Stimulated activated CD8-positive, alpha-beta memory T cell treated with anti-CD3 and anti-CD28 coated beads, Interleukin-2, amount 100 ng/mL, for 1 hour (primary cell): ENCODE data around the gene NF1.
"Not testable (repeated sequence)": the region's sequence is repeated elsewhere in the genome, so short reads cannot be mapped to it uniquely, and the experiment has no call there.

Source experiments
- DNase-seq, 2 donors: peaks; one replicate each; pipeline ENCODE4 v3.0.0-alpha.2; 2020; ENCODE audit warnings: low read depth in 2 of 2

The NF1 gene

DNA sequence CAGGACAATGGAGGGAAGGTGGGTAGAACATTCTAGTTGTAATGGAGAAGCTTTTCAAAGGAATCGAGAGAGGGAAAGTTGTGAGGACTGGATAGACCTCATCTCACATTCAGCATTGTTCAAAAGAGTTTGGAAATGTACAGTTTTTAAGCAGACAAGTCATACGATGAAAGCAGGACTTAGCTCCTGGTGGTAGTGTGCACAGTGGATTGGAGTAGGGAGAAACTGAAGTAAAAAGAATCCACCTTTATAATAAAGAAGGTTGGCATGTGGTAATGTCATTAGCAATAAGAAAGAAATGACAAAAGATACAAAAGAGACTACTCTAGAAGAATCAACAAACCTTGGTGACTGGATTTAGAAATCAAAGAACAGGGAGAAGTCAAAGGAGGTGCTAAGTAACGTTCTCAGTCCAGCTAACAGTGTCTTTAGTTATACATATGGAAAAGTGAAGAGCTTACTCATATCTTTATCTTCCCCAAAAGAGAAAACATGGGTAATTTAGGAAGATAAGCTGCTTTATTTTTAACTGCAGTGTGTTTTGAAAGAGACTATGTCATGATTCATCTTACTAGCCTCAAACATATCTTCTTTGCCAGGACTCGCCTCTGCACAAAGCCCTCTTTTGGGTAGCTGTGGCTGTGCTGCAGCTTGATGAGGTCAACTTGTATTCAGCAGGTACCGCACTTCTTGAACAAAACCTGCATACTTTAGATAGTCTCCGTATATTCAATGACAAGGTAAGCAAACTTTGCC, 245.3 kb downstream of the NF1 start:
- no peak for DNase-seq

DNA sequence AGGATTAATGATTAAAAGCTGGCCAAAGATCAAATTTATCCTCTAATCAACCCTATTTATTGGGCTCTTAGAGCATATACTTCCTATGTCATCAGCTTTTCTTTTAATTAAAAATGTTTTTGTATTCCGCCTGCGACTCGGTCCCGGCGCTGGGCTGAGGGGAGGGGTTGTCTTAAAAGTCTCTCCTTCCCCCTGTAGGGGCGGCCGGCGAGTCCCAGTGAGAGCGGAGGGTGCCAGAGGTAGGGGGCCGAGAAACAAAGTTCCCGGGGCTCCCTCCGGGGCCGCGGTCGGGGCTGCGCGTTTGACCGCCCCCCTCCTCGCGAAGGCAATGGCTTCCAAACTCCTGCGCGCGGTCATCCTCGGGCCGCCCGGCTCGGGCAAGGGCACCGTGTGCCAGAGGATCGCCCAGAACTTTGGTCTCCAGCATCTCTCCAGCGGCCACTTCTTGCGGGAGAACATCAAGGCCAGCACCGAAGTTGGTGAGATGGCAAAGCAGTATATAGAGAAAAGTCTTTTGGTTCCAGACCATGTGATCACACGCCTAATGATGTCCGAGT, 250.5 kb downstream of the NF1 start:
- DNase-seq, result not testable (repeated sequence)

DNA sequence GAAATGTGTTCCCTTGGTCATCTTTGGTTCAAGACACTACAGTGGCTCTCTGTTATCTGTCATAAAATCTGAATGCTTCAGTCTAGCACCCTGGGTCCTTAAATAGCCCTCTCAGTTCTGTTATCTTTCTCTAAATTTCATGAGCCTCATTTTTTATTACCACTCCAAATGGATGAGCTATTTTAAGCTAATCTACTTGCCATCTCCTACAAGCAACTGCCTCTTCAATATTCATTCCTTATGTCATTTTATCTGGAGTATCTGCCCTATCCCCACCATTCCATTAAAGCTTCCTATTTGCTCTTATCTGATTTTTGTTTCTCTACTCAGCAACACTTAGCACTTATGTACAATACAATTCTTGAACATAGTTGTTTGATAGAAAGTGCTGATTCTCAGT, 254.7 kb downstream of the NF1 start:
- DNase-seq, result no peak

DNA sequence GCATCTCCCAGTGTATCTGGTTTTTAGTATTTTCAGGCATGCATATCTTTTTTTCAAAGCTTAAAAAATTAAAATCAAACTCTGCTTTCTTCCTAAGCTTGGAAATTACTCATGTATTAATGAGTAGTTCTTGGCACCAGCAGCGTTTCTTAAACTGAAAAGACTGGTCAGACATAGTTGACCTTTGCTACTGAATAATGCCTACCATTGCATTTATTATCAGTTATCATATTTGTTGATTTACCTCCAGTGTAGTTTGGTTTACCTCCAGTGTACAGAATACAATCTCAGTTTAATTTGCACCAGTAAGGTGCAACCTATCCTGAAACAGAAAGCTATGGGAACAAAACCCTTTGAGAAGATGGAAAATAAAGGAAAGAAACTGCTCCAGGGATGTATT, 261.2 kb downstream of the NF1 start:
- no peak for DNase-seq

DNA sequence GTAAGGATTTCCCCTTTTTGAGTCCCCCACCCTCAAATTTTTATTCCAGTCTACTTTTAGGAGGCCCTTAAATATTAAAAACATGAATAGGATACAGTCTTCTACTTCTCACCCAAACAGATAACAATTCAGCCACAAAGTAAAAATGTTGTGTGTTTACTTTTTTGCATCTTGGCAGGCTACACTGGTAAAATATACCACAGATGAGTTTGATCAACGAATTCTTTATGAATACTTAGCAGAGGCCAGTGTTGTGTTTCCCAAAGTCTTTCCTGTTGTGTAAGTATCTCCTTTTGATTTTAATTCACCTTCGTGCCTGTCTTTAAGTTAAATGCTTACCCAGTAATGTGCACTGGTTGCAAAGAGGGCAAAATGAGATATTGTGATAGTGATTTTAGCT, 262.3 kb downstream of the NF1 start:
- DNase-seq, result no peak

DNA sequence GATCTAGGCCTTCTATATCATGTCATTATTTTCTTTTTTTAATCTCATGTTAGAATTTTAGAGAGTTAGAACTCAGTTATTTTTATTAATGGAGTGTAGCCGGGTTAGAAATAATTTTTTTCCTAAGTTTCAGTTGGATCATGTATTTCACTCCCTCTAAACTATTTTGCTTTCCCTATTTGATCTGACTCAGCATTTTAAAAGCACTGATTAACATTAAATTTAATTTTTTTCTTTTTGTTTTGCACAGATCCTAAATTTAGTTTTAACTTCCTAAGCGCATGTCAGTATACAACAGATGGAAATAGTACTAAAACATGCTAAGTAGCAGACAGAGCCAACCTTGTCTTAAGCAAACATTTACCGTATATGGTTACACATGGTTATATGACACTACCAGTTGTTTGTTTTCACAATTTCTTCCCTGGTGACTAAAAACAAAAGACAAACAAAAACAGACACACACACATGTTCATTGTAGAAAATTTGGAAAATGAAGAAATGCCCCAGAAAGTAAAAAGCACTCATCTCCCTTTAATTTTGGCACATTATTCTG, 263.1 kb downstream of the NF1 start:
- no peak for DNase-seq

DNA sequence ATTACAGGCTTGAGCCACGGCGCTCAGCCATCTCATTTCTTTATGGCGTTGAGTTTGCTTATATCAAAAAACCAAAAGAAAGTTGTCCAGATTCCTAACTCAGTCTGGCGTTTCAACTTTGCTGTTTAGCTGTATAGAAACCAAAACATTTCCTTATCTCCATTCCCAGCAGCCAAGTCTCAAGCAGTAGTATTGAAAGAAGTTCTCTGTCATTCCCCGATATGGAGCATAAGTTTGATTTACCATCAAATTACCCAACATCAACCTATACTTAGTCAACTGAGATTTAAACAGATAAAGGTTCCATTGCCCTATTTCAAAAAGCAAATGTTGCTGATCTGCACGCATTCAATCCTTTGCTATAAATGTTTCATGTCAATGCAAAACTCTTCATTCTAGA, 269.2 kb downstream of the NF1 start:
- DNase-seq, result no peak

DNA sequence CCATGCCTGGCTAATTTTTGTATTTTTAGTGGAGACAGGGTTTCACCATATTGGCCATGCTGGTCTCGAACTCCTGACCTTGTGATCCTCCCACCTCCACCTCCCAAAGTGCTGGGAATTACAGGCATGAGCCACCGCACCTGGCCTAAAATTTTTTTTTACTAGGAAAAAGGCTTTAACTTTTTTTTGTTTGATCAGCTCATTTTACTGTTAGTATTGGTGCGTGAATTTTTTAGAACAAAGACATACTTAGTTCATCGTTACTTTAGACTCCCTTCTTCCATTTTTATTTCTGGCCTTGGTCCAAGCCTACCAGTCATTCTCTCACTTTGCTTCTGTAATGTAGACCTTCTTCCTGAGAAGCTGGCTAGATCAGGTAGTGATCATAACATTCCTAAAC, 271.3 kb downstream of the NF1 start:
- no peak for DNase-seq

DNA sequence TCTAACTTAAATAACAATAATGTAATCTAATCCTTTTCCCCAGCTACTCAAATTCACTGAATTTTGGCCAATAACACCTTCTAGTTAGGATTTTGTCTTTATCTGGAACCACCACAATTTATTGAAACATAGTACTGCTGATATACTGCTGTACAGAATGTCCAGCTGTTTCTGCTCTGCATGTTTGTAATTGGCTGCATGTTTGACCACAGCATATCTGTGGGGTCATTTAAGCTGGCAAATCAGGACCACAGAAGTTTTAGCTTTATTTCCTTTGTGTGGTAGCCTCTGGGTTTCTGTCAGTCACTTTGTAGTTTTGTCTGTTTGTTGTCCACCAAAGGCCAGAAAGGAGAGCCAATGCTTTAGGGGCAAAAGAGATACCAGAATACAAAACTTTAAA, 274.5 kb downstream of the NF1 start:
- DNase-seq, result no peak

DNA sequence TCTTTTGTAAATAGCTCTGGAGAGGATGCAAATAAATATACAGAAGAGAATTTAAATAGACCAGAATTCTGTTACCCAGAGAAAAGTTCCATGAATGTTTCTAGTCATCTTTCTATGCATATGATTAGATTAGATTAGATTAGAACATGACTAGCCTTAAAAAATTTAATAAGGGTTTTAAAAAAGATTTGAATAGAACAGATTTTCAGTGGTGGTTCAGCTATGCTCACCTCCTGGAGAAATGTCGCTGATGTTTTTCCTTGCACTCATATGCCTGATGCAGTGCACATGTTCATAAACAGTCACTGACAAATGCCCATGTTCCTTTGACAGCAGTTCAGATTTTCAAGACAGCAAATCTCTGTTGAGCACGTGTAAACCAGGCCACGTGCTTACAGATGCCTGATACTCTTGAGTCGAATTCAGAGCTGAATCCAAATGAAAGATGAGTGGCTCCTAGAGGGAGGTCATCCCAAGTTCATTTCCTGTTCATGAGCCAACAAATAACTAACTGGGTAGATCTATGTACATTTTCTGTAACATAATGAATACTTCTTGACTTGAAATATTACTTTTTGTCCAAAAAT, 276.8 kb downstream of the NF1 start:
- DNase-seq, result no peak

DNA sequence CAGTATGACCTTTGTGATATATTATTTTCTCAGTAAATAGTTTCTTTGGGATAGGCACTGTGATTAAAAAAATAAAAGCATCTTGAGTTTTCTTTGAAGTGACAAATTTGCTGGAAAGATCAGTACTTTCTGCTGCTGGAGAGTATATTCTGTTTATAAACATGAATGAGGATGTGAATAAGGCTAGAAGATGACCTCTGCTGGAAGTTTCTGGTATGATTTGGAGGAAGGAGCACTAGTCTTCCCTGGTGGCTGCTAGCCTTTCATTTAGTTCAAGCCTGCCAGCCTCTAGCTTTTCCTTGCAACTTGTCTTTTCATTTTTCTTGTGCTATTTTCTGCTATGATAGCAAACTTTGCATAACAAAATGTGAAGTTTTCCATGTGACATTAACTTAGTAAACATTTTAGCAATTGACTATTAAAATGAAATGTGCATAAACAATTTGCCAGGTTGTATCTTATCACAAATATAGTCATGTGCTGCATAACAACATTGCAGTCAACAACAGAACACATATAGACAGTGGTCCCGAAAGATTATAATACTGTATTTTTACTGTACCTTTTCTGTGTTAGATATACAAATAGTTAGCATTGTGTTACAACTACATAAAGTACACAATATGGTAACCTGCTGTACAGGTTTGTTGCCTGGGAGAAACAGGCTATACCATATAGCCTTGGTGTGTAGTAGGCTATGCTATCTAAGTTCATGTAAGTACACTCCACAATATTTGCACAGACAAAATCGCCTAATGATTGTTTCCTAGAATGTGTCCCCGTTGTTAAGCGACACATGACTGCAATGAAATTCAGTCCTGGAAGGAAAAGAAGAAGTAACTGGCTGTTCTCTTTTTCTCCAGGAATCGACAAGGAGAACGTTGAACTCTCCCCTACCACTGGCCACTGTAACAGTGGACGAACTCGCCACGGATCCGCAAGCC, 278.6 kb downstream of the NF1 start:
- no peak for DNase-seq

DNA sequence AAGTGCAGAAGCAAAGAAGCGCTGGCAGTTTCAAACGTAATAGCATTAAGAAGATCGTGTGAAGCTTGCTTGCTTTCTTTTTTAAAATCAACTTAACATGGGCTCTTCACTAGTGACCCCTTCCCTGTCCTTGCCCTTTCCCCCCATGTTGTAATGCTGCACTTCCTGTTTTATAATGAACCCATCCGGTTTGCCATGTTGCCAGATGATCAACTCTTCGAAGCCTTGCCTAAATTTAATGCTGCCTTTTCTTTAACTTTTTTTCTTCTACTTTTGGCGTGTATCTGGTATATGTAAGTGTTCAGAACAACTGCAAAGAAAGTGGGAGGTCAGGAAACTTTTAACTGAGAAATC, 279.3 kb downstream of the NF1 start:
- DNase-seq, result no peak

DNA sequence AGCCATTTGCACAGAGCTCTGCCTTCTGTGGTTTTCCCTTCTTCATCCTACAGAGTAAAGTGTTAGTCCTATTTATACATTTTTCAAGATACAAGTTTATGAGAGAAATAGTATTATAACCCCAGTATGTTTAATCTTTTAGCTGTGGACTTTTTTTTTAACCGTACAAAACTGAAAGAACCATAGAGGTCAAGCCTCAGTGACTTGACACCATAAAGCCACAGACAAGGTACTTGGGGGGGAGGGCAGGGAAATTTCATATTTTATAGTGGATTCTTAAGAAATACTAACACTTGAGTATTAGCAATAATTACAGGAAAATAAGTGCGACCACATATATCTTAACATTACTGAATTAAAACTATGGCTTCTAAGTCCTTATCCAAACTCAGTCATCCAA, 279.7 kb downstream of the NF1 start:
- no peak for DNase-seq

DNA sequence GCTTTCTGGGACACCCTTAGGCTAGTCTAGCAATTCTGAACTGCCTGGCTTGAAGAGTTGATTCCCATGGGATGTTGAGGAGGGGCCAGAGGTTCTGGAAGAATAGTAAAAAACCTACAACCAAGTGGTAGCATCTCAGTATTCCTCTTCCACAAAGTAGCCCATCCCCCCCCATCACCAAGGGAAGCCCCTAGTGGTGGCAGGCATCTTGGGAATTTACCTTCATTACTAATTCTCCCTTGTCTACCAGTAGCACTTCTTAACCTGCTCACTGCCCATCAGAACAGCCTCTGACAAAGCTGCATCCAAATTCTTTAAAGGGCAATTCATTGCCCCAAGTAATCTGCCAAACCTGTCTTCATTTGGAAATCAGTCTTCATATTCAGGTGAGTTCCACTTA, 283.9 kb downstream of the NF1 start:
- DNase-seq, result no peak

DNA sequence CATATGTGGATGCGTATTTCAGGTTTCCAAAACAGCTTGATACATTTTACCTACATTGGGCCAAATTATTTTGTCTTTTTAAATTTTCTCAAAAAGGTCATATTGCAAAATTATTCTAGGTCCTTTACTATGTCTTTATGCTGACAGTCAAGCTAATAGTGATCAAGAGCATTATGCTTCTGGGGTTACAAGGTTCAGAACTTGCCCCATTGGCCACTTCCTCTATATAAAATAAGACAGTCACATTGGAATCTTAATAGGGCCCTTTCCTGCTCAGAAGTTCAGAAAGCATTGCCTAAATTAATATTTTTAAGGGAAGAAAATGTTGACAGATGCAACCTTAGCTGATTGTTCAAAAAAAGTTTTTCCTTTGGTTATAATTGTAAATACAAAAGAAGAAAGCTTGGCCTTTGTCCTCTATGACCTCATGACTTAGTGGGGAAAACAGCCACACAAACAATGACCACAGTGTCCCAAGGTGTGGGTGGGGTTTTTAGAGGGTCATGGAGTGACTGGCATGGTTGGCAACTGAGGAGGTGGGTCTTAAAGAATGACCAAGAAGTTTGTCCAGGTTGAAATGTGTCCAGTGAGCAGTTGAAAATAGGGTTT, 284.9 kb downstream of the NF1 start:
- no peak for DNase-seq

DNA sequence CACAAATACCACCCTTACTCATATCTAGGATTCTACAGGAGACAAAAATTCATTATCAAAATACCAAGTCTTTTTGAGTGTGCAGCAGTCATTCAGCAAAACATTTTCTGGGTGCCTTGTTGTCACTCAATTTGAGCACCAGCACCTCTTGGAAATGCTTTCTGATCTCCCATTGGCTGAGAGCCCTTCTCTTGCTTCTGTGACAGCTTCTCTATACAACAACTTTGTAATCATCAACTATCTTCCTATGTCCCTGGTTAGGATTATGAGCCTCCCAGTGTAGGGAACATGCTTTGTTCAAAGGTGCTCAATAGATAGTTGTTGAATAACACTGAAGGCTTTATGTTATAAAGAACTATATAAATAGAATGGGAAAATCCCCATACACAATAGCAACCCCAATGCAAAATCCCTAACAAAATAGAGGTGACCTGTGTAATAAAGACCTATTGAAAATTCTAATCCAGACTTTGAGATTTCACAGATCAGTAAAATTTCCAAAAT, 286.4 kb downstream of the NF1 start:
- no peak for DNase-seq

DNA sequence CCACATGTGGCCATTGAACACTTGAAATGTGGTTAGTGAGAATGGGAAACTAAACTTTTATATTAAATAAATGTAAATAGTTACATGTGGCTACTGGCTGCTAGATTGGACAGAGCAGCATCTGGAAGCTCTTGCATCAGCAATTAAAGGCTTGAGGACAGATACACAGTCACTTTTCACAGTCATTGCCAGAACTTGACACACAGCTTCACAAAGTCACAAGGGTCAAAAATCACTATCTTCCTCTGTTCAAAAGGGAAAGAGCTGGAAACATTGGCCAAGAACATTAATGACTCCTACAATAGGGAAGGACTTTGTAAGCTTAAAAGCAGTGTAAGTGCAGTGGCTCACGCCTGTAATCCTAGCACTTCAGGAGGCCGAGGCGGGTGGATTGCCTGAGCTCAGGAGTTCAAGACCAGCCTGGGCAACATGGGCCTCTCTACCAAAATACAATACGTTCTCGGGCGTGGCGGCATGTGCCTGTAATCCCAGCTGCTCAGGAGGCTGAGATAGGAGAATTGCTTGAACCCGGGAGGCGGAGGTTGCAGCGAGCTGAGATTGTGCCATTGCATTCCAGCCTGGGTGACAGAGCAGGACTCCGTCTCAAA, 288.0 kb downstream of the NF1 start:
- not testable (repeated sequence) for DNase-seq

DNA sequence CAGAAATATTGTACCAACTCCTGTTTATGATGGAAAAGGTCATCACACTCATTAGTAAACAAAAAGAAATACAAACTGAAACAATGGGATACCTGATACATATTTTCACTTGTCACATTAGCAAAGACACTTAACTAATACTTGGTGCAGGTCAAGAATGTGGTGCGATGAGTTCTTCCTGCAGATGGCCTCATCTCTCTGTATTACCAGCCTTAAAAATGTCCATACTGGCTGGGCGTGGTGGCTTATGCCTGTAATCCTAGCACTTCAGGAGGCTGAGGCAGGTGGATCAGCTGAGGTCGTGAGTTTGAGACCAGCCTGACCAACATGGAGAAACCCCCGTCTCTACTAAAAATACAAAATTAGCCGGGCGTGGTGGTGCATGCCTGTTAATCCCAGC, 288.7 kb downstream of the NF1 start:
- DNase-seq, result not testable (repeated sequence)

DNA sequence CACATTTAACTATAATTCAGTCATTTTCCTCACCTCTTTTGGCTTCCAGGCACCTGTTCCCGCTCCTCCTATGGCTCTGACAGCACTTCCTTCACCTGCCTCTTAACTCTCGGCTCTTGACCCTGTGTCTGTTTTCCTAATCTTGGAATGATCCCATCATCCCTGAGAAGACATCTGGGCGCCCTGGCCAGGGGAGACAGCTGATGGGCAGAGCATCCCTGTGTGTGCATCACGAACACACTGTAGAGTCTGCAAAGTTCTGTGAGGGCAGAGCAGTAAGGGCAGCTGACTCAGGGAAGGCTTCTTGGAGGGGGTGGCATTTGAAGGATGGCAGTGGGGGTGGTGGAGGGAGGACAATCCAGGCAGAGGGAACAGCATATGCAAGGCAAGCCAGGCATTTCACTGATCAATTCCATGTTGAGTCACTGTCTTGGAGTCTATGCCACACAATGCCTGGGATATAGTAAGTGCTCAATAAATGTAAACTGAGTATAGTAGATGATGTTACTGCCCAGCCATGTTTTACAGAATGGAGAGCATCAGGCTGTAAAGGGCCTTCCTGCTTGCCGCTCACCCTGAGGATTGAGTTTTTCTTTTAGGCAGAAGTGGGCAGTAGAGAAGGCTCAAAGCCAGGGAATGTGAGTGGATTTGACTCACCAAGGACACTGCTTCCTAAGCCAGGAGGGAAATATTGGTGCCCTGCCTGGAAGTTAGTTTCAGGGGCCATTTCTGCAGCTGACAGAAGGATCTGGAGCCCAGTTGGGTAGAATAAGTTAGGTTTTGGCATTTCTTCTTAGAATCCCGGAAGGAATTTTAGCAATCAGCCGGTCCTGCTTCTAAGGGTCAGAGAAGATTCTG, 290.9 kb downstream of the NF1 start:
- no peak for DNase-seq

DNA sequence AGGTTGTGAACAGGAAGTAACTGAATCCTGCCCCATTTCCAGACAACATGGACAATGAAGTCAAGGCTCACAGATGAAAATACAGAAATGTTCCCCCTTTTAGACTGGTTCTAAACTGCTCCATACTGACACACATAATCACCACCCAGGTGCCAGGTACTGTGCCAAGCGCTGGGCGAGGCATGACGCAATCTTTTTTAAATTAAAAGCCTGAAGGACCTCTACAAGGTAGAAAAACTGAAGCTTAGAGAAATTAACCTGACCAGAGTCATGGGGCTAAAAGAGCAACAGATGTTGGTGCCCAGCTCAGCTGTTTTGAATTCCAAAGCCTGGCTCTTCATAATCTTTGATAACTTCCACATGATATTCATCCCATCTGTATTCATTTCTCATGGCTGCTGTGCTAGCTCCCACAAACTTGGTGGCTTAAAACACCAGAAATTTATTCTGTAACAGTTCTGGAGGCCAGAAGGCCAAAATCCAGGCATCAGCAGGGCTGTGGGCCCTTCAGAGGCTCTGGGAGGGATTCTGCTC, 291.8 kb downstream of the NF1 start:
- no peak for DNase-seq
